Loucy (cell line): Measurements from ENCODE around the gene TIPIN.

Experiments used
- CTCF ChIP-seq: fragments of 200-600 bp; sonication (generic); conservative IDR thresholded peaks from 2 replicates; pipeline ENCODE4 v1.5.1; 2014; ENCODE audit warnings: mild to moderate bottlenecking, antibody characterized with exemption, low read length
- EZH2phosphoT487 ChIP-seq: fragments of 200-600 bp; IDR thresholded peaks from 2 replicates; pipeline ENCODE4 v1.6.1; 2018; ENCODE audit warnings: antibody characterized with exemption, mild to moderate bottlenecking, moderate library complexity, borderline replicate concordance

- TF ChIP-seq CTCF (no peak), EZH2phosphoT487 (no peak)
Observed at GRCh38 chr15:66389098-66389858, 32.8 kb upstream of the TIPIN start.
